GM12878 (cell line): ENCODE results near the gene DCTN5. TPM values are rescaled to one million over a fixed set of nuclear protein-coding genes. Genes with fewer than 3 reads are reported as not detected.

ENCODE experiments used
- ATAC-seq: fragments of 200-7000 bp; cut with Tn5 transposase; 3 replicates; pipeline ENCODE4 v1.9.1; 2020; ENCODE audit warnings: mild to moderate bottlenecking, moderate library complexity
- BruUV-seq: library from RNA; stranded (reverse); fragments of 400-500 nt; replicated peaks from 2 replicates; lab custom pipeline; 2021; lab: Mats Ljungman, UMichigan
- CTCF ChIA-PET: fragments of 300-600 bp; sonication (Branson Sonifier 250); formaldehyde crosslinking; extraction: SDS; loops from one replicate; lab custom pipeline; 2021; ENCODE audit warnings: inconsistent platforms; lab: Yijun Ruan, JAX
- POLR2A ChIA-PET: fragments of 350-600 bp; formaldehyde crosslinking; extraction: SDS; loops from one replicate; lab custom pipeline; 2021; ENCODE audit warnings: inconsistent platforms; lab: Charles Lee
- RAD21 ChIA-PET: fragments of 300-600 bp; sonication (Branson Sonifier 250); formaldehyde crosslinking; loops from one replicate; lab custom pipeline; 2023; ENCODE audit warnings: antibody characterized with exemption; ENCODE audit not compliant: unreplicated experiment; lab: Charles Lee
- SMC1A ChIA-PET: fragments of 300-600 bp; sonication (Branson Sonifier 250); formaldehyde crosslinking; loops from one replicate; lab custom pipeline; 2023; ENCODE audit not compliant: unreplicated experiment, uncharacterized antibody; lab: Charles Lee
- DNase-seq: peaks from one replicate; pipeline ENCODE4 v3.0.0-alpha.2; 2011; ENCODE audit warnings: low read depth, low spot score
- FAIRE-seq: peaks from 3 replicates; lab custom pipeline; 2011; peaks lifted over from hg19 to GRCh38; lab: Jason Lieb, UNC
- H2AFZ ChIP-seq: 2 replicates; pipeline ENCODE4 v1.6.0; 2011; ENCODE audit warnings: low read depth, low read length, control low read depth; ENCODE audit not compliant: control insufficient read depth
- H3K27ac ChIP-seq: 2 replicates; pipeline ENCODE4 v1.5.1; 2011; ENCODE audit warnings: control low read depth; ENCODE audit not compliant: control insufficient read depth, insufficient read depth
- H3K27me3 ChIP-seq, 2 experiments: replicated peaks in 1 of 2; 2 replicates each; pipeline versions ENCODE4 v1.6.0 to v1.6.1; 2011; ENCODE audit warnings: low read length in 1 of 2; ENCODE audit not compliant: control insufficient read depth in 2 of 2, insufficient read depth in 2 of 2
- H3K36me3 ChIP-seq, 2 experiments: 2 replicates each; pipeline ENCODE4 v1.5.1; 2011; ENCODE audit warnings: low read length in 1 of 2; ENCODE audit not compliant: control insufficient read depth in 2 of 2, insufficient read depth in 2 of 2
- H3K4me1 ChIP-seq: 2 replicates; pipeline ENCODE4 v1.6.1; 2011; ENCODE audit warnings: mild to moderate bottlenecking, low read length, moderate library complexity, mixed read lengths; ENCODE audit not compliant: control insufficient read depth, insufficient read depth
- H3K4me2 ChIP-seq: 2 replicates; pipeline ENCODE4 v1.6.0; 2011; ENCODE audit warnings: control low read depth; ENCODE audit not compliant: control insufficient read depth, insufficient read depth
- H3K4me3 ChIP-seq: fragments of 200-600 bp; sonication (generic); 2 replicates; pipeline ENCODE4 v1.5.1; 2016
- H3K79me2 ChIP-seq: 2 replicates; pipeline ENCODE4 v1.6.0; 2011; ENCODE audit warnings: low read length; ENCODE audit not compliant: control insufficient read depth, insufficient read depth
- H3K9ac ChIP-seq: 2 replicates; pipeline ENCODE4 v1.8.0; 2011; ENCODE audit warnings: low read length, control low read depth, mixed read lengths; ENCODE audit not compliant: control insufficient read depth, insufficient read depth
- H3K9me3 ChIP-seq: replicated peaks from 3 replicates; pipeline ENCODE4 v1.5.1; 2011; ENCODE audit warnings: mild to moderate bottlenecking, low read length; ENCODE audit not compliant: control insufficient read depth, insufficient read depth
- H4K20me1 ChIP-seq: 2 replicates; pipeline ENCODE4 v1.6.0; 2011; ENCODE audit not compliant: control insufficient read depth, insufficient read depth
- CHD2 ChIP-seq: IDR thresholded peaks from 2 replicates; pipeline ENCODE4 v1.6.1; 2011; ENCODE audit warnings: low read depth, low read length, improper control_type of control experiment, borderline replicate concordance
- EED ChIP-seq: sonication (generic); IDR thresholded peaks from 2 replicates; pipeline ENCODE4 v1.6.1; 2016; ENCODE audit warnings: antibody characterized with exemption, low read depth
- MTA2 ChIP-seq: fragments of 450-650 bp; IDR thresholded peaks from 2 replicates; pipeline ENCODE4 v1.6.1; 2016; ENCODE audit warnings: low read depth, mild to moderate bottlenecking, moderate library complexity
- MXI1 ChIP-seq: fragments of 150-350 bp; IDR thresholded peaks from 2 replicates; pipeline ENCODE4 v1.6.1; 2011; ENCODE audit warnings: low read depth, mild to moderate bottlenecking, inconsistent platforms, low read length, improper control_type of control experiment
- POLR2A ChIP-seq: IDR thresholded peaks from 2 replicates; pipeline ENCODE4 v1.6.1; 2011; ENCODE audit warnings: low read depth, mild to moderate bottlenecking, low read length
- POLR2AphosphoS2 ChIP-seq: IDR thresholded peaks from 2 replicates; pipeline ENCODE4 v1.6.1; 2011; ENCODE audit warnings: low read depth, mild to moderate bottlenecking, low read length, improper control_type of control experiment, moderate library complexity
- POU2F2 ChIP-seq: IDR thresholded peaks from 3 replicates; pipeline ENCODE4 v1.6.1; 2011; ENCODE audit warnings: low read depth, mild to moderate bottlenecking, low read length, borderline replicate concordance
- SUPT20H ChIP-seq: IDR thresholded peaks from 2 replicates; pipeline ENCODE4 v1.6.1; 2011; ENCODE audit warnings: low read depth, mild to moderate bottlenecking, low read length, moderate library complexity, borderline replicate concordance; ENCODE audit not compliant: control insufficient read depth
- WGBS: methylation state at CpG from one replicate; pipeline ENCODE4 v1.1.6; 2016; ENCODE audit warnings: low lambda C conversion rate; ENCODE audit not compliant: insufficient replicate concordance, insufficient coverage; ENCODE audit errors: missing lambda C conversion rate; 5-methylcytosine and 5-hydroxymethylcytosine counted together
- in situ Hi-C: fragments of 300-500 bp; cut with MboI; formaldehyde crosslinking; loops from 9 replicates; pipeline ENCODE4 v1.14.3; 2018; ENCODE audit warnings: mixed read lengths
- intact Hi-C: fragments of 100-400 bp; cut with micrococcal nuclease; formaldehyde crosslinking; loops from one replicate; pipeline ENCODE4 v1.14.2; 2022; ENCODE audit not compliant: unreplicated experiment
- polyA plus RNA-seq, 11 experiments: library from polyadenylated mRNA; depleted of rRNA in 4 of 11; unstranded in 6 of 11; stranded (reverse) in 5 of 11; fragments of >200 nt; fragmentation: Nextera tagmentation in 4 of 11; fragmentation: Illumina TruSeq in 1 of 11; extraction: Ambion mirVana in 4 of 11; extraction: Trizol in 1 of 11; gene quantifications; 1 replicate in 1 of 11; 2 replicates in 10 of 11; pipeline versions ENCODE4 v1.2.1 to v1.2.3, GENCODE V29; 2011 to 2016; ENCODE audit warnings: inconsistent platforms in 2 of 11, missing spikeins in 2 of 11, low read depth in 1 of 11
- total RNA-seq, 4 experiments: library from RNA; depleted of rRNA in 3 of 4; stranded (reverse); fragments of >200 nt in 3 of 4; fragmentation: Illumina TruSeq in 1 of 4; extraction: Trizol in 1 of 4; gene quantifications; 2 replicates each; pipeline versions ENCODE4 v1.2.1 to v1.2.3, GENCODE V29; 2013 to 2021

DCTN5 gene
- total and polyA plus RNA-seq, 10 of the 15 experiments (the other 5 are each of a cell fraction or from before 2014, with no cell fraction given) = 49.1 to 153 (median 81.4) TPM

DNA sequence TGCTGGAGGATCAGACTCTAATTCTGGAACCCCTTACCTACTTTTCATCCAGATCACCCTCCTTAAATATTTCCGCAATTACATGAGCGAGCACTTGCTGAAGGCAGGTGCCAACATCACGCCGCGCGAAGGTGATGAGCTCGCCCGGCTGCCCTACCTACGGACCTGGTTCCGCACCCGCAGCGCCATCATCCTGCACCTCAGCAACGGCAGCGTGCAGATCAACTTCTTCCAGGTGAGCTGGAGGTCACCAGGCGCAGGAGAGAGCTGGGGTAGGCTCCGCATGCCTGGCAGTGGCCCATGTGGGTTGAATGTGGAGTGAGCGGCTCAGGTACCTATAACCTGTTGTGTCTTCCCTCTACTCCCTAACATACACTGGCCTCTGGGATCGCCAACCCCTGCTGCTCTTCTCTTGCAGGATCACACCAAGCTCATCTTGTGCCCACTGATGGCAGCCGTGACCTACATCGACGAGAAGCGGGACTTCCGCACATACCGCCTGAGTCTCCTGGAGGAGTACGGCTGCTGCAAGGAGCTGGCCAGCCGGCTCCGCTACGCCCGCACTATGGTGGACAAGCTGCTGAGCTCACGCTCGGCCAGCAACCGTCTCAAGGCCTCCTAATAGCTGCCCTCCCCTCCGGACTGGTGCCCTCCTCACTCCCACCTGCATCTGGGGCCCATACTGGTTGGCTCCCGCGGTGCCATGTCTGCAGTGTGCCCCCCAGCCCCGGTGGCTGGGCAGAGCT is 48.3 kb downstream of the DCTN5 start:
- H4K20me1 ChIP-seq = no peaks in the 10 kb centered on the region
- H3K9me3 ChIP-seq = no peaks in the 10 kb centered on the region
- no peak overlapping the region for H3K9ac ChIP-seq
- peaks cover 26 to 29% of the 10 kb centered on the region in 2 experiments for H3K36me3 ChIP-seq
- H3K4me1 ChIP-seq = no peaks in the 10 kb centered on the region
- TSS peak; percentile 85 for BruUV-seq
- in situ Hi-C loops (loop anchor here (5.0 kb wide), 1 partner anchor 48 kb away; no protein-coding TSS in a partner anchor), intact Hi-C loops (no loop called here)
- CTCF ChIA-PET = no interaction called here
- no peak overlapping the region for H3K4me2 ChIP-seq
- RAD21 ChIA-PET = no interaction called here
- H3K27ac ChIP-seq = no peak overlapping the region
- no peak for FAIRE-seq
- no peak for ATAC-seq
- no peak for TF ChIP-seq POLR2AphosphoS2
- TF ChIP-seq POLR2A = 0 out of 2 replicates have a peak, but pooled peaks have one; percentile 11
- TF ChIP-seq MTA2 = no peak
- TF ChIP-seq EED = no peak
- TF ChIP-seq POU2F2 = no peak
- no peak for TF ChIP-seq CHD2
- TF ChIP-seq SUPT20H = no peak
- TF ChIP-seq MXI1 = no peak
- no peak overlapping the region for H3K4me3 ChIP-seq
- H3K27me3 ChIP-seq = no peaks in the 10 kb centered on the region
- no peaks in the 10 kb centered on the region for H3K79me2 ChIP-seq
- SMC1A ChIA-PET = interaction anchor here (0.9 kb wide), 1 partner anchor 22 kb away, joined by 3 read pairs; no protein-coding TSS in a partner anchor
- POLR2A ChIA-PET = no interaction called here
- H2AFZ ChIP-seq = no peak overlapping the region
- WGBS = 98% methylated on average over 30 of the region's 36 CpGs
- no peak for DNase-seq
